Pulmonary artery endothelial cell (primary cell): ENCODE data around the gene NUMBL. TPM values are rescaled to one million over a fixed set of nuclear protein-coding genes. Genes with fewer than 3 reads are reported as not detected.

Experiments
- total RNA-seq: library from RNA; depleted of rRNA; stranded (reverse); fragments of >200 nt; gene quantifications from 2 replicates; pipeline ENCODE4 v1.2.3, GENCODE V29; 2014

The NUMBL gene
- total RNA-seq, 1 donor from 2014 or later = 19.4 TPM

Other genes with a start within 250 kb of the NUMBL start
- 17.1 and 21.0 TPM in 2 replicates for gene SERTAD3, start 246.3 kb downstream of the NUMBL start, total RNA-seq
- 53.9 and 68.7 TPM in 2 replicates for gene BLVRB, start 224.9 kb downstream of the NUMBL start, total RNA-seq
- 0.20 and 0.28 TPM in 2 replicates for gene SPTBN4, start 223.7 kb downstream of the NUMBL start, total RNA-seq
- gene SHKBP1, start 113.8 kb downstream of the NUMBL start, total RNA-seq = 29.5 and 33.5 TPM in 2 replicates
- gene LTBP4, start 89.3 kb downstream of the NUMBL start, total RNA-seq = 6.1 and 14.4 TPM in 2 replicates
- 16.5 and 25.7 TPM in 2 replicates for gene COQ8B, start 26.2 kb upstream of the NUMBL start, total RNA-seq
- gene ITPKC, start 26.5 kb upstream of the NUMBL start, total RNA-seq = 19.8 and 25.8 TPM in 2 replicates
- gene ACTMAP, start 59.8 kb upstream of the NUMBL start, total RNA-seq = 0.49 and 0.59 TPM in 2 replicates
- 54.3 and 55.1 TPM in 2 replicates for gene SNRPA, start 60.6 kb upstream of the NUMBL start, total RNA-seq
- 0.20 TPM in 1 of 2 replicates, not detected in the other for gene MIA, start 84.9 kb upstream of the NUMBL start, total RNA-seq
- gene RAB4B, start 87.6 kb upstream of the NUMBL start, total RNA-seq = 6.7 and 10.6 TPM in 2 replicates
- gene EGLN2, start 108.5 kb upstream of the NUMBL start, total RNA-seq = 117 and 150 TPM in 2 replicates
- not detected in 2 replicates for gene CYP2A6, start 159.8 kb upstream of the NUMBL start, total RNA-seq
- gene CYP2A7, start 191.6 kb upstream of the NUMBL start, total RNA-seq = not detected in 2 replicates